HG03039 (cell line): Measurements from ENCODE around the gene METRNL.
"Not testable (repeated sequence)": the region's sequence is repeated elsewhere in the genome, so short reads cannot be mapped to it uniquely, and the experiment has no call there.

Experiments used
- ATAC-seq: cut with Tn5 transposase; IDR thresholded peaks from one replicate; pipeline ENCODE4 v1.9.1; 2021; ENCODE audit warnings: mild to moderate bottlenecking, moderate library complexity; ENCODE audit not compliant: unreplicated experiment

The METRNL gene

DNA sequence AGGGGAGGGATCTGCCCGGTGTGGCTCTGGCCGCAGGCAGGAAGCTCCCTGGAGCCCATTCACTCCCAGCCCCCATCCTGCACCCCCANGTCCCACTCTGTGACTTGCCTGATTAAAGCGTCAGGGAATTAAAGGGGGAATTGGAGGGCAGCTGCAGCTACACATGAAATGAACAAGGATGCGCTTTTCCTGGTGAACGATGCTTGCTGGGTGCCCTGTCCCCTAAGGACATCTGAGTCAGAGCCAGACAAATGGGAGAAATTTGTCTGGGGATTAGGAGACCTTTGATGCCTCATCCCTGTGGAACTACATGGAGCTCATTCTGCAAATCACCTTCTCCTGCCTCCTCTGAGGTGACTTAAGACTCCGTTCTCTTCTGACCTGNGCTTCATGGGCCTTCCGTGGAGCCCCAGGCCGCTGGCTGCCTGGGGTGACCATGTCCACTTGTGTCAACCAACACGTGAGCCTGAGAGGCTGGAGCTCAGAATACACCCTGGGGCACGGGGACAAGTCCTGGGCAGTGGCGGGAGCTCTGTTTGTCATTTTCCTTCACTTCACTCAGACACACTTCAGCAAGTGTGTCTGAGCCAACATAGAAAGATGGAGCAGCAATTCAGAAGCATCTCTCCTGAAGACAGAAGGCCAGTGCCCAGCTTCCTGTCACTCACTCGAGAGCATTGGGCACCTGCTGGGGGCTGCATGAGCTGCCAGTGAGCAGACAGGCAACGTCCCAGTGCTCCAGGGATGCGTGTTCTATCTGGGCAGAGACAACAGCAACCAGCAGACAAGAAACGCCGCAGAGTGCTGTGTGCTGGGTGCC is 54.1 kb downstream of the METRNL start:
- ATAC-seq = no peak

DNA sequence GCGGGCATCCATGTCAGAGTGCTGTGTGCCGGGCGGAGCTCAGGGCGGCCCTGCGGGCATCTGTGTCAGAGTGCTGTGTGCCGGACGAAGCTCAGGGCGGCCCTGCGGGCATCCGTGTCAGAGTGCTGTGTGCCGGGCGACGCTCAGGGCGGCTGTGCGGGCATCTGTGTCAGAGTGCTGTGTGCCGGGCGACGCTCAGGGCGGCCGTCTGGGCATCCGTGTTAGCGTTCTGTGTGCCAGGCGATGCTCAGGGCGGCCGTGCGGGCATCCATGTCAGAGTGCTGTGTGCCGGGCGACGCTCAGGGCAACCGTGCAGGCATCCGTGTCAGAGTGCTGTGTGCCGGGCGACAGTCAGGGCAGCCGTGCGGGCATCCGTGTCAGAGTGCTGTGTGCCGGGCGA is 55.0 kb downstream of the METRNL start:
- ATAC-seq = not testable (repeated sequence)

DNA sequence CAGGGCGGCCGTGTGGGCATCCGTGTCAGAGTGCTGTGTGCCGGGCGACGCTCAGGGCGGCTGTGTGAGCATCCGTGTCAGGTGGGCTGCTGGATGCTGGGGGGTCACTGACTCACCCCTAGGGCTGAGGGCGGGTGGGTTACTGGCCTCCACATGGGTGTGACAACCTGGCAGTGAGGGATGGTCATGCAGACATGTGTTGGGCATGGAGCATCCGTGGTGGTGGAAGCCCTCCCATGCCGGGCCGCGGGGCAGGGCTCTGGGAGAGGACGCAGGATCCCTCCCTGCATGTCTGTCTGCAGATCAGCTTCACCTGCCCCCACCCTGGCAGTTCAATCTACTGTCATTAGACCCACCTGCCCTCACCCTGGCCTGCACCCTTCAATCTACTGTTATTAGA is 56.3 kb downstream of the METRNL start:
- ATAC-seq = no peak

DNA sequence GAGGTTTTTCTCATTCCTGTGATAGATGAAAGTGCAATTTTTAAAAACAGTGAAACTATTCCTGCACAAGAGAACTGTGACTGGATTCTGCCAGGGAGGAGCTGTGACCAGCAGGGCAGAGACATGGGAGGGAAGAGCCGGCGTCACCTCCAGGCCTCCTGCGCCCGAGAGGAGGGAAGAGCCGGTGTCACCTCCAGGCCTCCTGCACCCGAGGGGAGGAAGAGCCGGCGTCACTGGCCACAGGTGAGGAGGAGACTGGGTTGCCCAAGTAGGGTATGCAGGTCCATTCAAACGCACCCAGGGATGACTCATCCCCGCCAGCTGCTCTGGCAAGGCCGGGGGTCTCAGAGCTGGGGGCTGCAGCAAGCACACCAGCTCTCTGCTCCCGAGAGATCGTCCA is 56.7 kb downstream of the METRNL start:
- no peak for ATAC-seq

DNA sequence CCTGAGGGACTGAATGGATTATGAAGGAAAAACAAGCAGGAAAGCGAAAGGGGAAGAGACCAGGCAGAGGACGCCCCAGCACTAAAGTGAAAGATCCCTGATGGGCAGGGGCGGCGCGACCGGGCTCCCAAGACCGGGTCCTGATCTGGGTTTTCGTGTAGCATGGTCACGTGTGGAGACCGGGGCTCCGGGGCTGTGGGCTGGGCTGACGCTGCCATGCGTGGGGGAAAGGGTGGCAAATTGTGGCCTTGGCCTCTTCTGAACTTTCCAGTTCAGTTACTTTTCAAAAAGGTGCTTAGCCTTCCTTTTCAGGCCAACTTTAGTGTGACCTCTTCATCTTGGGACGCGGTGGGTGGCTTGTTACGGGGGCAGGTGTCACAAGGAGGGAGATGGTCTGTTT is 57.5 kb downstream of the METRNL start:
- ATAC-seq = no peak

DNA sequence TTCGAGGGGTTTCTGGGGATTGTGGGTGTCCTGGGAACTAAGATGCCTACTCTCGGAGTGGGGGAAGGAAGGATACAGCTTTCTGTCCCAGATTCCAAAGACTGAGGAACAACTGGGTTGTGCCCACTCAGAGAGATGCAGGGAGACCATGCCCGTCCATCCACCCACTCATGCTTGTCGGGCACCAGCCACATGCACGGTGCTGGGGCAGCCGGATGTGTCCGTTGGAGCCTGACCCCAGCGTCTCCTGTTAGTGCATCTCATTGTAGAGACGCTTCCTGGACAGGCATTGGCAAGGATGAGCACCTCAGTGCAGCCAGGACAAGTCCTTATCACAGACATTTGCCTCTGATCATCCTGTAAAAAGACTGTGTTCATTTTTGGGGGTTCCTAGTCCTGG is 58.1 kb downstream of the METRNL start:
- ATAC-seq = no peak

DNA sequence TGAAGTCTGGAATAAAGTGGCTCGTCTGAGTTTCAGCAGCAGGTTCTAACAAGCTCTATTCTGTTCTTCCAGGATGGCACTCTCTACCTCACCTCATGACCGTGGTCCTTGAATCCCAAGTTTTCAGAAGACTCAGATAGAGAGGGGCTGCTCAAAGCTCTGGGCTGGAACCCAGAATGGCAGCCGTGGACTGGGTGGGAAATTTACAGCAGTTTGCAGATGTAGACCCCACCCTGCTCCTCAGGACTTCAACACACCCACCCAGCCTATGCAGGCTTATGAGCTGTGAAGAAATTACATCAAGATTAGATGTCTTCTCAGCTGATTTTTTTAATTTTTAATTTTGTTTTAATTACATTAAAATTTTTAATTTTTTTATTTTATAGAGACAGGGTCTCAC is 59.4 kb downstream of the METRNL start:
- ATAC-seq = no peak

DNA sequence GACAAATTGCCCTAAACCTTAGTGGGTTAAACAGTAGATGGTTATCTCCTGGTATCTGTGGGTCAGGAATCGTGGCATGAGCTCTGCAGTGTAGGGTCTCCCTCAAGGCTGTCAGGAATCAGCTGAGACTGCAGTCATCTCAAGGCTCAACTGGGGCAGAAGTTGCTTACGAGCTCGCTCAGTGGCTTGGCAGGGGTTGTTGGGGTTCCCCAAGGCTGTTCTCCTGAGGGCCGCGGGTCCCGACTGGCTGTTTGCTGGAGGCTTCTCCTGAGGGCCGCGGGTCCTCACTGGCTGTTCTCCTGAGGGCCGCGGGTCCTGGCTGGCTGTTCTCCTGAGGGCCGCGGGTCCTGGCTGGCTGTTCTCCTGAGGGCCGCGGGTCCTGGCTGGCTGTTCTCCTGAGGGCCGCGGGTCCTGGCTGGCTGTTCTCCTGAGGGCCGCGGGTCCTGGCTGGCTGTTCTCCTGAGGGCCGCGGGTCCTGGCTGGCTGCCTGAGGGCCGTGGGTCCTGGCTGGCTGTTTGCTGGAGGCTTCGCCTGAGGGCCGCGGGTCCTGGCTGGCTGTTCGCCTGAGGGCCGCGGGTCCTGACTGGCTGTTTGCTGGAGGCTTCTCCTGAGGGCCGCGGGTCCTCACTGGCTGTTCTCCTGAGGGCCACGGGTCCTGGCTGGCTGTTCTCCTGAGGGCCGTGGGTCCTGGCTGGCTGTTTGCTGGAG is 60.3 kb downstream of the METRNL start:
- not testable (repeated sequence) for ATAC-seq

DNA sequence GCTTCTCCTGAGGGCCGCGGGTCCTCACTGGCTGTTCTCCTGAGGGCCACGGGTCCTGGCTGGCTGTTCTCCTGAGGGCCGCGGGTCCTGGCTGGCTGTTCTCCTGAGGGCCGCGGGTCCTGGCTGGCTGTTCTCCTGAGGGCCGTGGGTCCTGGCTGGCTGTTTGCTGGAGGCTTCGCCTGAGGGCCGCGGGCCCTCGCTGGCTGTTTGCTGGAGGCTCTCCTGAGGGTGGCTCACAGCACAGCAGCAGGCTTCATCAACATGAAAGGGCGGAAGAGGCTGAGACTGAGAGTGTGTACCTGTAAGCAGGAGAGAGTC is 60.8 kb downstream of the METRNL start:
- not testable (repeated sequence) for ATAC-seq

DNA sequence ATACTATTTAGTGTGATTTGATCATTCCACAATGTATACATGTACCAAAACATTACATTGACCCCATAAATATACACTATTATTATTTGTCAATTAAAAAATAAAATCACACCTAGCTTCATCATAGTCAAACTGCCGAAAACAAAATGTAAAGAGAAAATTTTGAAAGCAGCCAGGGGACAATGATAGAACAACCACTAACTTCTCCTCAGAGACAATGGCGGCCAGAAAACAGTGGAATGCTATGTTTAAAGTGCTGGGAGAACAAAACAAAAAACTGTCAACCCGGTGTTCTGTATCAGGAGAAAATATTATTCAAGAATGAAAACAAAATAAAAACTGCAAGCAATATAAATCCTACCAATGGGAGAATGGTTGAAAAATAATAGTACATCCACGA is 63.2 kb downstream of the METRNL start:
- no peak for ATAC-seq

DNA sequence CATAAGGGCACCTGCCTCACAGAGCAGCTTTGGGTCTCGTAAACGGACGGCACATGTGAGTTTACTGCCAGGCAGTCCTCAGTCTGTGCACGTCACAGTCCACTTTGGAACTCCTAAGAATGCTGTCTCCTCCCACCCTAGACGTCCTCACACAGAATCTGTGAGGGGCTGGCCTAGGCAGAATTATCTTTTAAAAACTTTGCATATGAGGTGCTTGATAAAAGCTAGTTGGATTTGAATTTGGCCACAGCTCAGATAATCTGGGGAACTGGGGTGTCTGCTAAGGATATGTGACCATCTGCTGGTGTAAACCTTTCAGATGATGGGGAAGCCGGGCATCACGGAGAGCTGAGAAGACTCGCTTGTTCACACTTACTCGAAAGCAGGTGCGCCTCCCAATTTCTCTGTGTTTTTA is 64.4 kb downstream of the METRNL start:
- no peak for ATAC-seq
